ENCODE results near the gene DHCR24.

GRCh38 chr1:54853793-54854370 is 33.1 kb downstream of the DHCR24 start:
- TF ChIP-seq FOXJ3 (CRISPR knock-in tag; IDR thresholded peaks at IDR 0.05; ENCODE audit: borderline replicate concordance) = no peak
- no peak for TF ChIP-seq PRRX2 (CRISPR knock-in tag; IDR thresholded peaks at IDR 0.05)
- TF ChIP-seq, protein P1, sequence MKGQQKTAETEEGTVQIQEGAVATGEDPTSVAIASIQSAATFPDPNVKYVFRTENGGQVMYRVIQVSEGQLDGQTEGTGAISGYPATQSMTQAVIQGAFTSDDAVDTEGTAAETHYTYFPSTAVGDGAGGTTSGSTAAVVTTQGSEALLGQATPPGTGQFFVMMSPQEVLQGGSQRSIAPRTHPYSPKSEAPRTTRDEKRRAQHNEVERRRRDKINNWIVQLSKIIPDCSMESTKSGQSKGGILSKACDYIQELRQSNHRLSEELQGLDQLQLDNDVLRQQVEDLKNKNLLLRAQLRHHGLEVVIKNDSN (CRISPR knock-in tag; IDR thresholded peaks at IDR 0.05) = no peak
- TF ChIP-seq, protein P2, sequence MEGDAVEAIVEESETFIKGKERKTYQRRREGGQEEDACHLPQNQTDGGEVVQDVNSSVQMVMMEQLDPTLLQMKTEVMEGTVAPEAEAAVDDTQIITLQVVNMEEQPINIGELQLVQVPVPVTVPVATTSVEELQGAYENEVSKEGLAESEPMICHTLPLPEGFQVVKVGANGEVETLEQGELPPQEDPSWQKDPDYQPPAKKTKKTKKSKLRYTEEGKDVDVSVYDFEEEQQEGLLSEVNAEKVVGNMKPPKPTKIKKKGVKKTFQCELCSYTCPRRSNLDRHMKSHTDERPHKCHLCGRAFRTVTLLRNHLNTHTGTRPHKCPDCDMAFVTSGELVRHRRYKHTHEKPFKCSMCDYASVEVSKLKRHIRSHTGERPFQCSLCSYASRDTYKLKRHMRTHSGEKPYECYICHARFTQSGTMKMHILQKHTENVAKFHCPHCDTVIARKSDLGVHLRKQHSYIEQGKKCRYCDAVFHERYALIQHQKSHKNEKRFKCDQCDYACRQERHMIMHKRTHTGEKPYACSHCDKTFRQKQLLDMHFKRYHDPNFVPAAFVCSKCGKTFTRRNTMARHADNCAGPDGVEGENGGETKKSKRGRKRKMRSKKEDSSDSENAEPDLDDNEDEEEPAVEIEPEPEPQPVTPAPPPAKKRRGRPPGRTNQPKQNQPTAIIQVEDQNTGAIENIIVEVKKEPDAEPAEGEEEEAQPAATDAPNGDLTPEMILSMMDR (IDR thresholded peaks at IDR 0.05) = no peak
- TF ChIP-seq, protein P3, sequence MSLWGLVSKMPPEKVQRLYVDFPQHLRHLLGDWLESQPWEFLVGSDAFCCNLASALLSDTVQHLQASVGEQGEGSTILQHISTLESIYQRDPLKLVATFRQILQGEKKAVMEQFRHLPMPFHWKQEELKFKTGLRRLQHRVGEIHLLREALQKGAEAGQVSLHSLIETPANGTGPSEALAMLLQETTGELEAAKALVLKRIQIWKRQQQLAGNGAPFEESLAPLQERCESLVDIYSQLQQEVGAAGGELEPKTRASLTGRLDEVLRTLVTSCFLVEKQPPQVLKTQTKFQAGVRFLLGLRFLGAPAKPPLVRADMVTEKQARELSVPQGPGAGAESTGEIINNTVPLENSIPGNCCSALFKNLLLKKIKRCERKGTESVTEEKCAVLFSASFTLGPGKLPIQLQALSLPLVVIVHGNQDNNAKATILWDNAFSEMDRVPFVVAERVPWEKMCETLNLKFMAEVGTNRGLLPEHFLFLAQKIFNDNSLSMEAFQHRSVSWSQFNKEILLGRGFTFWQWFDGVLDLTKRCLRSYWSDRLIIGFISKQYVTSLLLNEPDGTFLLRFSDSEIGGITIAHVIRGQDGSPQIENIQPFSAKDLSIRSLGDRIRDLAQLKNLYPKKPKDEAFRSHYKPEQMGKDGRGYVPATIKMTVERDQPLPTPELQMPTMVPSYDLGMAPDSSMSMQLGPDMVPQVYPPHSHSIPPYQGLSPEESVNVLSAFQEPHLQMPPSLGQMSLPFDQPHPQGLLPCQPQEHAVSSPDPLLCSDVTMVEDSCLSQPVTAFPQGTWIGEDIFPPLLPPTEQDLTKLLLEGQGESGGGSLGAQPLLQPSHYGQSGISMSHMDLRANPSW (CRISPR knock-in tag; conservative IDR thresholded peaks at IDR 0.05; ENCODE audit: low read depth) = no peak
- no peak for TF ChIP-seq NFE2L1 (CRISPR knock-in tag; IDR thresholded peaks at IDR 0.05)
- no peak for TF ChIP-seq MAX (CRISPR knock-in tag; IDR thresholded peaks at IDR 0.05)
- no peak for TF ChIP-seq NFYB (CRISPR knock-in tag; conservative IDR thresholded peaks at IDR 0.05; ENCODE audit: low read depth)
- TF ChIP-seq, protein P4, sequence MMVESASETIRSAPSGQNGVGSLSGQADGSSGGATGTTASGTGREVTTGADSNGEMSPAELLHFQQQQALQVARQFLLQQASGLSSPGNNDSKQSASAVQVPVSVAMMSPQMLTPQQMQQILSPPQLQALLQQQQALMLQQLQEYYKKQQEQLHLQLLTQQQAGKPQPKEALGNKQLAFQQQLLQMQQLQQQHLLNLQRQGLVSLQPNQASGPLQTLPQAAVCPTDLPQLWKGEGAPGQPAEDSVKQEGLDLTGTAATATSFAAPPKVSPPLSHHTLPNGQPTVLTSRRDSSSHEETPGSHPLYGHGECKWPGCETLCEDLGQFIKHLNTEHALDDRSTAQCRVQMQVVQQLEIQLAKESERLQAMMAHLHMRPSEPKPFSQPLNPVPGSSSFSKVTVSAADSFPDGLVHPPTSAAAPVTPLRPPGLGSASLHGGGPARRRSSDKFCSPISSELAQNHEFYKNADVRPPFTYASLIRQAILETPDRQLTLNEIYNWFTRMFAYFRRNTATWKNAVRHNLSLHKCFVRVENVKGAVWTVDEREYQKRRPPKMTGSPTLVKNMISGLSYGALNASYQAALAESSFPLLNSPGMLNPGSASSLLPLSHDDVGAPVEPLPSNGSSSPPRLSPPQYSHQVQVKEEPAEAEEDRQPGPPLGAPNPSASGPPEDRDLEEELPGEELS (CRISPR knock-in tag; IDR thresholded peaks at IDR 0.05) = no peak
